ENCODE measurements around the gene MEST. TPM values are rescaled to one million over a fixed set of nuclear protein-coding genes. Genes with fewer than 3 reads are reported as not detected.
"Not testable (repeated sequence)": the region's sequence is repeated elsewhere in the genome, so short reads cannot be mapped to it uniquely, and the experiment has no call there.

The MEST gene
- total and polyA plus RNA-seq, 2 donors (not counting 1 experiment from before 2014, with no cell fraction given) = 2.5 to 6.6 TPM

- no peak overlapping the region for H3K4me3 ChIP-seq (ENCODE audit: control extremely low read depth in 1 of 5, extremely low read depth in 1 of 5, insufficient read depth in 1 of 5, low read depth in 2 of 5, low read length in 4 of 5)
- no peaks in the 10 kb centered on the region for H3K9me3 Mint-ChIP-seq (ENCODE audit: insufficient read depth)
- H3K79me2 ChIP-seq (ENCODE audit: control insufficient read depth, insufficient read depth, low read length) = no peaks in the 10 kb centered on the region
- H3K4me1 Mint-ChIP-seq = no peaks in the 10 kb centered on the region
- intact Hi-C loops (cut with micrococcal nuclease) = no loop called here
- H3K27ac ChIP-seq (ENCODE audit: low read length in 2 of 2) = no peak overlapping the region
- H3K4me1 ChIP-seq (ENCODE audit: control insufficient read depth in 2 of 2, insufficient read depth in 2 of 2, low read length in 2 of 2) = no peaks in the 10 kb centered on the region
- H4K20me1 ChIP-seq (ENCODE audit: control insufficient read depth, insufficient read depth, low read length, poor library complexity, severe bottlenecking) = no peaks in the 10 kb centered on the region
- H3K4me3 Mint-ChIP-seq = no peak overlapping the region
- CTCF ChIA-PET = no interaction called here
- H3K9ac ChIP-seq (ENCODE audit: low read length) = no peak overlapping the region
- DNase-seq (no peak), ATAC-seq (ENCODE audit: low read depth) (no peak)
- no peaks in the 10 kb centered on the region for H3K27me3 Mint-ChIP-seq
- no peak overlapping the region for H3K27ac Mint-ChIP-seq
- no peaks in the 10 kb centered on the region for H3K27me3 ChIP-seq (replicated peaks in 1 of 4; ENCODE audit: control extremely low read depth in 1 of 4, control insufficient read depth in 3 of 4, insufficient read depth in 4 of 4, low read length in 3 of 4)
- POLR2A ChIA-PET = no interaction called here
- H3K4me2 ChIP-seq (replicated peaks; ENCODE audit: low read depth, low read length, poor library complexity, severe bottlenecking) = no peak overlapping the region
- 100% methylated on average over 1 of the region's 2 CpGs for WGBS (ENCODE audit: insufficient coverage)
- H3K9me3 ChIP-seq (ENCODE audit: control extremely low read depth in 1 of 3, control insufficient read depth in 2 of 3, insufficient read depth in 1 of 3, low read length in 2 of 3) = no peaks in the 10 kb centered on the region
- H3K36me3 ChIP-seq (replicated peaks in 1 of 2; ENCODE audit: control extremely low read depth in 1 of 2, control insufficient read depth in 1 of 2, extremely low read depth in 1 of 2, insufficient read depth in 2 of 2, low read length in 1 of 2) = peaks cover 0 to 5% of the 10 kb centered on the region in 2 experiments
- no peak overlapping the region for H2AFZ ChIP-seq (ENCODE audit: insufficient read depth, low read depth, low read length, poor library complexity, severe bottlenecking)
- TF ChIP-seq CTCF (IDR thresholded peaks at IDR 0.05) (no peak), EZH2 (IDR thresholded peaks at IDR 0.05; ENCODE audit: borderline replicate concordance, insufficient read depth, low read depth, low read length, poor library complexity, severe bottlenecking) (no peak)
Measured at GRCh38 chr7:130529417-130529816, 37.5 kb downstream of the MEST start.

- H3K27me3 Mint-ChIP-seq; DNase-seq; H3K79me2 ChIP-seq (ENCODE audit: control insufficient read depth, insufficient read depth, low read length); H3K27ac ChIP-seq (ENCODE audit: low read length in 2 of 2); H3K4me2 ChIP-seq (replicated peaks; ENCODE audit: low read depth, low read length, poor library complexity, severe bottlenecking); H3K4me1 ChIP-seq (ENCODE audit: control insufficient read depth in 2 of 2, insufficient read depth in 2 of 2, low read length in 2 of 2); intact Hi-C loops (cut with micrococcal nuclease); H3K4me3 ChIP-seq (ENCODE audit: control extremely low read depth in 1 of 5, extremely low read depth in 1 of 5, insufficient read depth in 1 of 5, low read depth in 2 of 5, low read length in 4 of 5); H2AFZ ChIP-seq (ENCODE audit: insufficient read depth, low read depth, low read length, poor library complexity, severe bottlenecking); H3K4me1 Mint-ChIP-seq; H3K9me3 ChIP-seq (ENCODE audit: control extremely low read depth in 1 of 3, control insufficient read depth in 2 of 3, insufficient read depth in 1 of 3, low read length in 2 of 3); H3K27ac Mint-ChIP-seq; CTCF ChIA-PET; H3K27me3 ChIP-seq (replicated peaks in 1 of 4; ENCODE audit: control extremely low read depth in 1 of 4, control insufficient read depth in 3 of 4, insufficient read depth in 4 of 4, low read length in 3 of 4); ATAC-seq (ENCODE audit: low read depth); POLR2A ChIA-PET; H3K36me3 ChIP-seq (replicated peaks in 1 of 2; ENCODE audit: control extremely low read depth in 1 of 2, control insufficient read depth in 1 of 2, extremely low read depth in 1 of 2, insufficient read depth in 2 of 2, low read length in 1 of 2); H4K20me1 ChIP-seq (ENCODE audit: control insufficient read depth, insufficient read depth, low read length, poor library complexity, severe bottlenecking); H3K4me3 Mint-ChIP-seq; H3K9me3 Mint-ChIP-seq (ENCODE audit: insufficient read depth); H3K9ac ChIP-seq (ENCODE audit: low read length): not testable (repeated sequence)
- WGBS (ENCODE audit: insufficient coverage) = 90% methylated on average over 6 of the region's 6 CpGs
Measured at GRCh38 chr7:130537894-130538293, 46.0 kb downstream of the MEST start.

GRCh38 chr7:130541287-130541686 is 49.4 kb downstream of the MEST start:
- ATAC-seq (ENCODE audit: low read depth); H2AFZ ChIP-seq (ENCODE audit: insufficient read depth, low read depth, low read length, poor library complexity, severe bottlenecking); H3K4me1 Mint-ChIP-seq; H3K9me3 ChIP-seq (ENCODE audit: control extremely low read depth in 1 of 3, control insufficient read depth in 2 of 3, insufficient read depth in 1 of 3, low read length in 2 of 3); H3K79me2 ChIP-seq (ENCODE audit: control insufficient read depth, insufficient read depth, low read length); H3K9me3 Mint-ChIP-seq (ENCODE audit: insufficient read depth); H4K20me1 ChIP-seq (ENCODE audit: control insufficient read depth, insufficient read depth, low read length, poor library complexity, severe bottlenecking); H3K27me3 ChIP-seq (replicated peaks in 1 of 4; ENCODE audit: control extremely low read depth in 1 of 4, control insufficient read depth in 3 of 4, insufficient read depth in 4 of 4, low read length in 3 of 4); H3K27me3 Mint-ChIP-seq; DNase-seq; CTCF ChIA-PET; H3K36me3 ChIP-seq (replicated peaks in 1 of 2; ENCODE audit: control extremely low read depth in 1 of 2, control insufficient read depth in 1 of 2, extremely low read depth in 1 of 2, insufficient read depth in 2 of 2, low read length in 1 of 2); H3K27ac Mint-ChIP-seq; POLR2A ChIA-PET; H3K4me2 ChIP-seq (replicated peaks; ENCODE audit: low read depth, low read length, poor library complexity, severe bottlenecking); intact Hi-C loops (cut with micrococcal nuclease); H3K27ac ChIP-seq (ENCODE audit: low read length in 2 of 2); H3K4me3 ChIP-seq (ENCODE audit: control extremely low read depth in 1 of 5, extremely low read depth in 1 of 5, insufficient read depth in 1 of 5, low read depth in 2 of 5, low read length in 4 of 5); H3K4me3 Mint-ChIP-seq; H3K4me1 ChIP-seq (ENCODE audit: control insufficient read depth in 2 of 2, insufficient read depth in 2 of 2, low read length in 2 of 2); H3K9ac ChIP-seq (ENCODE audit: low read length): not testable (repeated sequence)
- 94% methylated on average over 7 of the region's 7 CpGs for WGBS (ENCODE audit: insufficient coverage)

All from B cell (primary cell).